Sigmoid colon (tissue), 4 donors: ENCODE results near the gene CCDC192.

Experiments
- CTCF ChIP-seq, 4 experiments: fragments of 450-650 bp in 3 of 4; fragments of 200-600 bp in 1 of 4; IDR thresholded peaks; one replicate each; pipeline ENCODE4 v1.5.1; 2016 to 2019; ENCODE audit warnings: antibody characterized with exemption in 4 of 4, mild to moderate bottlenecking in 3 of 4, moderate library complexity in 2 of 4
- POLR2A ChIP-seq, 2 donors: fragments of 450-650 bp; IDR thresholded peaks; one replicate each; pipeline ENCODE4 v1.6.1; 2016; ENCODE audit warnings: antibody characterized with exemption in 2 of 2, mild to moderate bottlenecking in 2 of 2, moderate library complexity in 2 of 2
- POLR2AphosphoS5 ChIP-seq, 4 donors: sonication (generic); formaldehyde crosslinking; IDR thresholded peaks; one replicate each; pipeline ENCODE4 v1.6.1; 2017; ENCODE audit warnings: antibody characterized with exemption in 4 of 4

- TF ChIP-seq CTCF (IDR thresholded peaks at IDR 0.05) (no peak), POLR2A (IDR thresholded peaks at IDR 0.05) (no peak), POLR2AphosphoS5 (IDR thresholded peaks at IDR 0.05) (no peak)
These were observed 99.3 kb downstream of the CCDC192 start for GRCh38 chr5:127802477-127802865.
